Ovary (tissue), 9 donors: ENCODE data around the gene RNASE13. TPM values are rescaled to one million over a fixed set of nuclear protein-coding genes. Genes with fewer than 3 reads are reported as not detected.

Experiments used
- DNase-seq, 5 donors: peaks; one replicate each; pipeline ENCODE4 v3.0.0-alpha.2; 2019 to 2020
- H3K27ac ChIP-seq, 2 donors: fragments of 200-600 bp; one replicate each; pipeline versions ENCODE4 v1.5.1 to v1.8.0; 2019 to 2022
- H3K27me3 ChIP-seq: fragments of 200-600 bp; one replicate; pipeline ENCODE4 v1.8.0; 2022
- H3K36me3 ChIP-seq: fragments of 200-600 bp; sonication (generic); one replicate; pipeline ENCODE4 v1.5.1; 2019
- H3K4me1 ChIP-seq: one replicate; pipeline ENCODE4 v1.8.1; 2013; ENCODE audit warnings: mild to moderate bottlenecking, moderate library complexity; ENCODE audit not compliant: insufficient read depth
- H3K4me3 ChIP-seq: fragments of 200-600 bp; sonication (generic); one replicate; pipeline ENCODE4 v1.5.1; 2017
- H3K9me3 ChIP-seq, 2 donors: fragments of 200-600 bp in 1 of 2; sonication (generic) in 1 of 2; one replicate each; pipeline versions ENCODE4 v1.5.1 to v1.8.1; 2013 to 2019; ENCODE audit warnings: mild to moderate bottlenecking in 1 of 2, moderate library complexity in 1 of 2
- EP300 ChIP-seq: sonication (generic); formaldehyde crosslinking; IDR thresholded peaks from one replicate; pipeline ENCODE4 v1.6.1; 2017; ENCODE audit warnings: antibody characterized with exemption
- POLR2A ChIP-seq: fragments of 450-650 bp; IDR thresholded peaks from one replicate; pipeline ENCODE4 v1.6.1; 2017; ENCODE audit warnings: antibody characterized with exemption, mild to moderate bottlenecking, moderate library complexity
- WGBS, 3 donors: extraction: QIAGEN DNeasy Blood & Tissue Kit in 1 of 3; methylation state at CpG; one replicate each; pipeline versions ENCODE4 v1.1.5 to v1.1.7; 2013 to 2017; 5-methylcytosine and 5-hydroxymethylcytosine counted together
- intact Hi-C, 4 donors: fragments of 100-400 bp; cut with DNase I; formaldehyde crosslinking; loops; one replicate each; pipeline versions ENCODE4 v1.11.0 to v1.15.1; 2022 to 2023
- polyA plus RNA-seq, 2 donors: library from polyadenylated mRNA; stranded (reverse); fragments of 200-250 nt in 1 of 2; fragments of 350-450 nt in 1 of 2; fragmentation: Illumina TruSeq in 1 of 2; extraction: RNeasy Lipid Tissue Mini Kit (QIAGEN cat#74804) in 1 of 2; gene quantifications; one replicate each; pipeline ENCODE4 v1.2.3, GENCODE V29; 2013 to 2014
- total RNA-seq, 7 donors: library from RNA; depleted of rRNA in 2 of 7; stranded (reverse); fragments of >200 nt in 2 of 7; fragmentation: NEBNext Ultra II Directional in 3 of 7; extraction: Animal tissue kit (Norgen Biotek cat#: 25700) in 3 of 7; gene quantifications; one replicate each; pipeline versions ENCODE4 v1.1.0 to v1.2.4, GENCODE V29; 2016 to 2023
- TF ChIP-seq, protein P1 (sequence below), 3 donors: fragments of 450-650 bp in 2 of 3; fragments of 200-600 bp in 1 of 3; IDR thresholded peaks; one replicate each; pipeline versions ENCODE4 v1.5.1 to v1.8.0; 2016 to 2022; ENCODE audit warnings: antibody characterized with exemption in 3 of 3, mild to moderate bottlenecking in 1 of 3
- donor health status: DM: no; HTN: no; CAD: no; lungs with moderate emphysema.
- donor health status: DM: no; HTN: no; CAD: no.
- donor health status: Bipolar disorder and iron deficiency.
- donor health status: DM: yes; HTN: yes; CAD: no.
- donor health status: DM: no; HTN: no; CAD: no.
- donor health status: DM: yes; HTN: yes; CAD: no.

RNASE13 gene
- total and polyA plus RNA-seq, 9 donors: not detected

DNA sequence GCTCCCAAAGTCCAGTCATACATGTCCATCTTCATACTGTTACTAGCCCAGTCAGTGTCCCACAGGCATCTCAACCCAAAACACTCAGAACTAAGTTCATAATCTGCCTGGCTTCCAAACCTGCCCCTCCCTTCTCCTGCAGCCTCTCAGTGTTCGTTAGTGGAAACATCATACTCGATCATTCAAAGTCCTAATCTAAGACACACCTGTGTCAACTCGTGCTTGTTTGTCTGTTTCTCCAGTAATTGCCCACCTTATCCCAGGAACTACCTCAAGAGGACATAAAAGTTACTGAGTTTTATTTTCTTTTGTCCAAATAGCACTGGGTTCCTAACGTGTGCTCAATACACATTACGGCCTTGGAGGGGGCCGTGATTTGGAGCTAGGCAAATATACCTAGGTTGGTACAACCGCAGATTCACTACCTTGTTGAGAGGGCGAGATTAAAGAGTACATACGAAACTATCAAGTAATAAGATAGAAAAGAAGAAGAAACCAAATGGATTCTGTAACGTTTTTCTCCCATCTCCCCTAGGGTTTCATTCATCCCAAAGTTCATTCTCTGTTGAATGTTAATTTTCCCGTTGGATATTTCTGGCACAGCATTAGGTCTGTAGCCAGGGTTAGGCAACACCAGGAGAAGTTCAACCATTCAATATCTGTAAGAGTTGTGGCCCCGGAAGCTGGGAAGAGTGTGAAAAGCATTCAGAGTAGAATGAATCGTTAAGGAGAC, 26.2 kb upstream of the RNASE13 start:
- H3K4me1 ChIP-seq: no peaks in the 10 kb centered on the region
- intact Hi-C loops: no loop called here
- H3K27ac ChIP-seq: no peak overlapping the region
- no peak for DNase-seq
- no peaks in the 10 kb centered on the region for H3K27me3 ChIP-seq
- no peaks in the 10 kb centered on the region for H3K36me3 ChIP-seq
- TF ChIP-seq, protein P1, sequence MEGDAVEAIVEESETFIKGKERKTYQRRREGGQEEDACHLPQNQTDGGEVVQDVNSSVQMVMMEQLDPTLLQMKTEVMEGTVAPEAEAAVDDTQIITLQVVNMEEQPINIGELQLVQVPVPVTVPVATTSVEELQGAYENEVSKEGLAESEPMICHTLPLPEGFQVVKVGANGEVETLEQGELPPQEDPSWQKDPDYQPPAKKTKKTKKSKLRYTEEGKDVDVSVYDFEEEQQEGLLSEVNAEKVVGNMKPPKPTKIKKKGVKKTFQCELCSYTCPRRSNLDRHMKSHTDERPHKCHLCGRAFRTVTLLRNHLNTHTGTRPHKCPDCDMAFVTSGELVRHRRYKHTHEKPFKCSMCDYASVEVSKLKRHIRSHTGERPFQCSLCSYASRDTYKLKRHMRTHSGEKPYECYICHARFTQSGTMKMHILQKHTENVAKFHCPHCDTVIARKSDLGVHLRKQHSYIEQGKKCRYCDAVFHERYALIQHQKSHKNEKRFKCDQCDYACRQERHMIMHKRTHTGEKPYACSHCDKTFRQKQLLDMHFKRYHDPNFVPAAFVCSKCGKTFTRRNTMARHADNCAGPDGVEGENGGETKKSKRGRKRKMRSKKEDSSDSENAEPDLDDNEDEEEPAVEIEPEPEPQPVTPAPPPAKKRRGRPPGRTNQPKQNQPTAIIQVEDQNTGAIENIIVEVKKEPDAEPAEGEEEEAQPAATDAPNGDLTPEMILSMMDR (IDR thresholded peaks at IDR 0.05): no peak
- no peak for TF ChIP-seq POLR2A
- TF ChIP-seq EP300: no peak
- WGBS, 3 donors: 61 to 66% (median 61%) methylated on average over 13 of the region's 13 CpGs
- no peak overlapping the region for H3K4me3 ChIP-seq
- H3K9me3 ChIP-seq: no peaks in the 10 kb centered on the region

DNA sequence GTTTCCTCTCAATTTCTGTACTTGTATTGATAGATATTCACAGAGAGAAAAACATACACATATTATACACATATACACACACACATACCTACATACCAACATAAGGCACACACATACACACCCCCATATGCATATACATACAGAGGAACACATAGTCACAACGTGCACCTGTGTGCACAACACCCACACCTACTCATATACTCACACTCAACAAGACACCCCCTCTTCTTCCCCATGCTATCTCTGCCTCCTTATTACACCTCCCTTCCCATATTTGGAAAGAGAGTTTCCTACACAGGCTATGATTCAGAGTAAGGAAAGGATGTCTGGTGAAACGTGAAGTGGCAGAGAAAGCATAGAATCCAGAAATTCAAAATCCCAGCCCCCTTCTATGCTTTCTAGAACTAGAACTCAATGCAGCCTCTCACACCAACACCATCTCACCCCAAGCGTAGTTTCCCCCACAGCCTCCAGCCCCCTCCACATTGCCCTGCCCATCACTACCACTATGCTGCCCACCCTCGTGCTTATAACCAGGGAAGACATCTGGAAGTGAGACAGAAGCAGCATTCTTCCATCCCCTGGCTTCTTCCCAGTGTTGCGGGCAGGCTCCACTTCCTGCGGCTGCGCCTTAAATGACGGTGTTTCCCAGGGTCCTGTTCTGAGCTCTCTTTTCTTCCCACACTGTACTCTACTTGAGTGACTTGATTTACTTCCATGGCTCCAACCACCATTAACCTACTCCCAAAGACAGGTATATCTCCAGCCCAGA, 25.4 kb upstream of the RNASE13 start:
- H3K9me3 ChIP-seq: no peaks in the 10 kb centered on the region
- intact Hi-C loops: no loop called here
- DNase-seq: no peak
- H3K27me3 ChIP-seq: no peaks in the 10 kb centered on the region
- no peaks in the 10 kb centered on the region for H3K4me1 ChIP-seq
- WGBS, 3 donors: 63 to 72% (median 71%) methylated on average over 8 of the region's 8 CpGs
- no peaks in the 10 kb centered on the region for H3K36me3 ChIP-seq
- TF ChIP-seq POLR2A: no peak
- TF ChIP-seq EP300: no peak
- TF ChIP-seq, protein P1 (IDR thresholded peaks at IDR 0.05): no peak
- H3K27ac ChIP-seq: no peak overlapping the region
- H3K4me3 ChIP-seq: no peak overlapping the region

DNA sequence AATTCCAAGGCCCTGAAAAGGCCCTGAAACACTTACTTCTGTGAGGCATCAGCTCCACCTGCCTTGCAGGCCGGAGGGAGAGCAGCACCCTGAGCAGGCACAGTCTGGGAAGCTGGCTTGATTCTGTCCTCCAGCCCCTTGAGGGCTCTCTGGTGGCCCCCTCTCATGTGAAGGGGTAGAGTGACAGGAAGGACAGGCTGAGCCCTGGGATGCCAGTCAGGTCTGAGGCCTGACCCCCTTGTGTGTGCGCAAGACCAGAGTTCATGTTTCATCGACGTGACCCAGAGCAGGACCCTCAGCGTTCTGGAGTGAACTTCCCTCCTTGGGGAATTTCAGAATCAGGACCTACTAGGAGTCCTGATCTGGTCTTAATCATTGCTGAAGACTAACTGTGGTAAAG, 24.3 kb upstream of the RNASE13 start:
- Histone ChIP-seq H3K9me3 (no peaks in the 10 kb centered on the region), H3K27me3 (no peaks in the 10 kb centered on the region), H3K36me3 (no peaks in the 10 kb centered on the region), H3K4me3 (no peak overlapping the region), H3K4me1 (no peaks in the 10 kb centered on the region), H3K27ac (no peak overlapping the region)
- intact Hi-C loops: no loop called here
- TF ChIP-seq POLR2A (no peak), EP300 (no peak)
- TF ChIP-seq, protein P1 (IDR thresholded peaks at IDR 0.05): no peak
- DNase-seq: no peak
- 86 to 90% (median 89%) methylated on average over 5 of the region's 5 CpGs for WGBS, 3 donors

DNA sequence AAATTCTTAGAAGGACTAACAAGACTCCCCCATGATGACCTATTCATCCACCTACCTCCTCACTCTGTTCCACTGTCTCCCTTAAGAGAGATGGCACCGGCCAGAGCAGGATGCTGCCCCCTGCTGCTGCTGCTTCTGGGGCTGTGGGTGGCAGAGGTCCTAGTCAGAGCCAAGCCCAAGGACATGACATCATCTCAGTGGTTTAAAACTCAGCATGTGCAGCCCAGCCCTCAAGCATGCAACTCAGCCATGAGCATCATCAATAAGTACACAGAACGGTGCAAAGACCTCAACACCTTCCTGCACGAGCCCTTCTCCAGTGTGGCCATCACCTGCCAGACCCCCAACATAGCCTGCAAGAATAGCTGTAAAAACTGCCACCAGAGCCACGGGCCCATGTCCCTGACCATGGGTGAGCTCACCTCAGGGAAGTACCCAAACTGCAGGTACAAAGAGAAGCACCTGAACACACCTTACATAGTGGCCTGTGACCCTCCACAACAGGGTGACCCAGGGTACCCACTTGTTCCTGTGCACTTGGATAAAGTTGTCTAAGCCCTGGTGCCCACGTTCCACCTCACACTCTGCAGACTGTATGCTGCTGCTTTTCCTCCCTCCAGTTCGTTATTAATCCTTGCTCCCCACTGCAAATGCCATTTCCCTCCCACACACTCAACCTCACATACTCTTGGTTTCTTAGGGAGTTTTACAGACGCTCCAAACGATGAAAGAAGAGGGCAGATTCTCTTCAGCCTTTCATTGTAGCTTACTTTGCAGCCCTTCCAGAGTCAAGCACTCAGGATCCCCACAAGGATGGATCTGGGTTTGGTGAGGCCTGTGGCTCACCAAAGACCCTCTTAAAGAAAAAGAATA, 23.4 kb upstream of the RNASE13 start, which contains the start of gene RNASE8:
RNASE8 (plus strand) TSS at position 20 of the 873 bp plus-strand sequence; CDS start at position 91, 71 bp downstream.
- TF ChIP-seq EP300: no peak
- TF ChIP-seq, protein P1 (IDR thresholded peaks at IDR 0.05): no peak
- Histone ChIP-seq H3K27ac (no peak within 1 kb of the TSS), H3K4me3 (no peak within 1 kb of the TSS), H3K9me3 (no peaks in the 10 kb centered on the region), H3K4me1 (no peaks in the 10 kb centered on the region), H3K36me3 (no peaks in the 10 kb centered on the region), H3K27me3 (no peaks in the 10 kb centered on the region)
- intact Hi-C loops: no loop called here
- 38 to 47% (median 47%) methylated on average over 8 of the region's 8 CpGs for WGBS, 3 donors
- no peak for DNase-seq
